Measurements from ENCODE around the gene PIMREG.

PIMREG gene

GRCh38 chr17:6443692-6444570 lies at the start of gene PIMREG:
Gene PIMREG, plus strand, starts transcription at chr17:6444455. Its CDS starts 656 bp downstream, at chr17:6445111.
- peak; percentile 86 for DNase-seq

GRCh38 chr17:6398955-6399354 lies 45.3 kb upstream of the PIMREG start:
- no peak for DNase-seq

- no peak for DNase-seq
Measured at GRCh38 chr17:6402258-6402657, 42.0 kb upstream of the PIMREG start.

- DNase-seq = no peak
Measured at GRCh38 chr17:6408276-6408675, 36.0 kb upstream of the PIMREG start.

- no peak for DNase-seq
Measured at GRCh38 chr17:6408735-6409134, 35.5 kb upstream of the PIMREG start.

GRCh38 chr17:6413065-6413464 lies 31.2 kb upstream of the PIMREG start:
- no peak for DNase-seq

GRCh38 chr17:6415616-6416015 lies 28.6 kb upstream of the PIMREG start:
- DNase-seq = no peak

GRCh38 chr17:6420173-6420641 lies 24.0 kb upstream of the PIMREG start:
- no peak for DNase-seq

- DNase-seq = peak; percentile 53
Measured at GRCh38 chr17:6421700-6422604, 22.3 kb upstream of the PIMREG start.

GRCh38 chr17:6422654-6423241 lies 21.5 kb upstream of the PIMREG start:
- DNase-seq = no peak

GRCh38 chr17:6423931-6424330 lies 20.3 kb upstream of the PIMREG start:
- no peak for DNase-seq

GRCh38 chr17:6425407-6425806 lies 18.8 kb upstream of the PIMREG start:
- no peak for DNase-seq

GRCh38 chr17:6426356-6427101 lies 17.7 kb upstream of the PIMREG start:
- no peak for DNase-seq

- no peak for DNase-seq
Measured at GRCh38 chr17:6427279-6427781, 16.9 kb upstream of the PIMREG start.

- no peak for DNase-seq
Measured at GRCh38 chr17:6428207-6428965, 15.9 kb upstream of the PIMREG start.

- DNase-seq = no peak
Measured at GRCh38 chr17:6429266-6429665, 15.0 kb upstream of the PIMREG start.

GRCh38 chr17:6430769-6431168 lies 13.5 kb upstream of the PIMREG start:
- DNase-seq = no peak

GRCh38 chr17:6435051-6435450 lies 9.2 kb upstream of the PIMREG start, which contains the start of gene AIPL1:
Gene AIPL1, minus strand, starts transcription at chr17:6435121. Its CDS starts 17 bp downstream, at chr17:6435104.
- no peak for DNase-seq

- DNase-seq = peak; percentile 51
Measured at GRCh38 chr17:6435968-6436367, 8.3 kb upstream of the PIMREG start.

- no peak for DNase-seq
Measured at GRCh38 chr17:6437466-6437865, 6.8 kb upstream of the PIMREG start.

- no peak for DNase-seq
Measured at GRCh38 chr17:6437956-6438355, 6.3 kb upstream of the PIMREG start.

Data from activated CD4-positive, alpha-beta T cell treated with anti-CD3 and anti-CD28 coated beads for 1 hour (primary cell).